GM18498 (cell line): ENCODE data around the gene HOXA13.

Source experiments
- ATAC-seq: cut with Tn5 transposase; IDR thresholded peaks from one replicate; pipeline ENCODE4 v1.9.1; 2021; ENCODE audit warnings: mild to moderate bottlenecking, moderate library complexity; ENCODE audit not compliant: unreplicated experiment

HOXA13 gene

GRCh38 chr7:27182861-27183681 is 16.8 kb downstream of the HOXA13 start:
- no peak for ATAC-seq

GRCh38 chr7:27182285-27182841 is 17.5 kb downstream of the HOXA13 start:
- ATAC-seq = no peak

GRCh38 chr7:27181795-27182275 is 18.1 kb downstream of the HOXA13 start:
- no peak for ATAC-seq

- ATAC-seq = no peak
Measured at GRCh38 chr7:27180431-27181420, 19.2 kb downstream of the HOXA13 start.

GRCh38 chr7:27179503-27180430 is 20.1 kb downstream of the HOXA13 start:
- no peak for ATAC-seq

GRCh38 chr7:27179030-27179429 is 20.9 kb downstream of the HOXA13 start:
- no peak for ATAC-seq

- no peak for ATAC-seq
Measured at GRCh38 chr7:27178366-27178765, 21.5 kb downstream of the HOXA13 start.

- no peak for ATAC-seq
Measured at GRCh38 chr7:27177795-27178320, 22.0 kb downstream of the HOXA13 start.

GRCh38 chr7:27176962-27177794 is 22.7 kb downstream of the HOXA13 start:
- ATAC-seq = no peak

- no peak for ATAC-seq
Measured at GRCh38 chr7:27176524-27176845, 23.4 kb downstream of the HOXA13 start.

GRCh38 chr7:27175626-27176523 is 24.0 kb downstream of the HOXA13 start:
- ATAC-seq = no peak

- ATAC-seq = no peak
Measured at GRCh38 chr7:27174874-27175625, 24.8 kb downstream of the HOXA13 start.

- no peak for ATAC-seq
Measured at GRCh38 chr7:27173956-27174873, 25.7 kb downstream of the HOXA13 start, which contains the start of gene HOXA10. Gene HOXA10, minus strand, starts transcription at chr7:27174320. Its CDS starts 14 bp downstream, at chr7:27174306.

GRCh38 chr7:27173511-27173955 is 26.4 kb downstream of the HOXA13 start:
- no peak for ATAC-seq

GRCh38 chr7:27172823-27173510 is 26.9 kb downstream of the HOXA13 start:
- ATAC-seq = no peak
